Type B pancreatic cell (in vitro differentiated cells): ENCODE measurements around the gene FCHO2. TPM values are rescaled to one million over a fixed set of nuclear protein-coding genes. Genes with fewer than 3 reads are reported as not detected.

ENCODE experiments used
- DNase-seq: peaks from one replicate; pipeline ENCODE4 v3.0.0; 2021; ENCODE audit warnings: mixed read lengths; ENCODE audit not compliant: unreplicated experiment; ENCODE audit errors: extremely low spot score
- H3K27ac Mint-ChIP-seq: 2 replicates; pipeline ENCODE4 v1.8.0; 2021; ENCODE audit warnings: mild to moderate bottlenecking, mixed read lengths
- H3K27me3 Mint-ChIP-seq: 2 replicates; pipeline ENCODE4 v1.8.0; 2021; ENCODE audit warnings: mixed read lengths
- H3K36me3 Mint-ChIP-seq: 2 replicates; pipeline ENCODE4 v1.8.0; 2021; ENCODE audit warnings: mixed read lengths
- H3K4me1 Mint-ChIP-seq: one replicate; pipeline ENCODE4 v1.8.0; 2021; ENCODE audit warnings: mixed read lengths; ENCODE audit not compliant: unreplicated experiment
- H3K4me3 Mint-ChIP-seq: 2 replicates; pipeline ENCODE4 v1.8.0; 2021; ENCODE audit warnings: mild to moderate bottlenecking, mixed read lengths
- H3K9me3 Mint-ChIP-seq: 2 replicates; pipeline ENCODE4 v1.8.0; 2021; ENCODE audit warnings: mixed read lengths
- total RNA-seq: library from RNA; stranded (reverse); gene quantifications from 2 replicates; pipeline ENCODE4 v1.2.1, GENCODE V29; 2021; ENCODE audit warnings: low replicate concordance
- TF ChIP-seq, protein P1 (sequence below): fragments of 200-600 bp; sonication (generic); conservative IDR thresholded peaks from 2 replicates; pipeline ENCODE4 v1.5.0; 2021; ENCODE audit warnings: antibody characterized with exemption, mild to moderate bottlenecking

FCHO2 gene
- total RNA-seq, 1 donor from 2014 or later, result 22.8 TPM

DNA sequence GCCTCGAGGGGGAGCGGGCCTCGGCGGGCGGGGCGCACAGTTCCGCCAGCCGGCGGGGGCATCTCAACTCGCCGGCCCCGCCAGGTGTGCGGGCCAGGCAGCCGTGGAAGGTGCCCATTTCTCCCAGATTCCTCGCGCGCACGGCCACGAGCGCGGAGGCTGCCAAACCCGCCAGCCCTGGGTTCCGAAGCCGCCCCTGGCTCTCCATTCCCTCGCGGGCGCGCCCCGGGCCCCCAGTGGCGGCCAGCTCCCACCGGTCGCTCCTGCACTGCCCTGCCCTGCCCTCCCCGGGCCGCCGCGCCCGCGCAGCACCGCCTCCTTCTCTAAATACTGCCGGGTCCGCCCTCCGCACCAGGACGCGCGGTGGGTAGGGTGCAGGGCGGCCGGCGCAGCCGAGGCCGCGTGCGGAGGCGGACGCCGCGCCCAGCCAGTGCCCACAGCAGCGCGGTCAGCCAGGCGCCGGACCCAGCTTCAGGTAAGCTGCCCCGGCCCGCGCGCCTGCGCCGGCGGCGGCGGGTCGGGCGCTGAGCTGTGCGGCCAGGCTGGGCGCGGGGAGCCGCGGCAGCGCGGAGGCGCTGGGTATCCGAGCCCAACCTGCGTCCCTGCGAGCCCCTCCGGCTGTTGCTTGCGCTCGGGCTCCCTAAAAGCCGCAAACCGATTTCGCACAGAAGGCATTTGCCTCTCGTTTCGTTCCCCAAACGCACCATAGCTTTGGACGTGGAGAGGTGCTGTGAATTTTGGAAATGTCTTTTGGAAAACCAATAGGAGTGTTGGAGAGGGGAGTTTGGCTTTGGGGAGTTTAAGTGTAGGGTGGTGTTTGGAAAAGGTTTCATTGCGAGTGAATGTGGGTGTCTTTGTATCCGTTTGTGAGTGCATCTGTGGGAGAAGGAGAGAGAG lies 164.6 kb downstream of the FCHO2 start, which contains the start of gene TMEM171:
TMEM171 (plus strand) TSS at position 354 of the 897 bp plus-strand sequence. CDS start 2,799 bp downstream, outside the sequence.
- H3K36me3 Mint-ChIP-seq, result peaks cover 4% of the 10 kb centered on the region
- peaks cover 82% of the 10 kb centered on the region for H3K27me3 Mint-ChIP-seq
- no peaks in the 10 kb centered on the region for H3K9me3 Mint-ChIP-seq
- H3K4me1 Mint-ChIP-seq, result peaks cover 11% of the 10 kb centered on the region
- no peak for DNase-seq
- peak within 1 kb of the TSS; percentile 68 for H3K27ac Mint-ChIP-seq
- TF ChIP-seq, protein P1, sequence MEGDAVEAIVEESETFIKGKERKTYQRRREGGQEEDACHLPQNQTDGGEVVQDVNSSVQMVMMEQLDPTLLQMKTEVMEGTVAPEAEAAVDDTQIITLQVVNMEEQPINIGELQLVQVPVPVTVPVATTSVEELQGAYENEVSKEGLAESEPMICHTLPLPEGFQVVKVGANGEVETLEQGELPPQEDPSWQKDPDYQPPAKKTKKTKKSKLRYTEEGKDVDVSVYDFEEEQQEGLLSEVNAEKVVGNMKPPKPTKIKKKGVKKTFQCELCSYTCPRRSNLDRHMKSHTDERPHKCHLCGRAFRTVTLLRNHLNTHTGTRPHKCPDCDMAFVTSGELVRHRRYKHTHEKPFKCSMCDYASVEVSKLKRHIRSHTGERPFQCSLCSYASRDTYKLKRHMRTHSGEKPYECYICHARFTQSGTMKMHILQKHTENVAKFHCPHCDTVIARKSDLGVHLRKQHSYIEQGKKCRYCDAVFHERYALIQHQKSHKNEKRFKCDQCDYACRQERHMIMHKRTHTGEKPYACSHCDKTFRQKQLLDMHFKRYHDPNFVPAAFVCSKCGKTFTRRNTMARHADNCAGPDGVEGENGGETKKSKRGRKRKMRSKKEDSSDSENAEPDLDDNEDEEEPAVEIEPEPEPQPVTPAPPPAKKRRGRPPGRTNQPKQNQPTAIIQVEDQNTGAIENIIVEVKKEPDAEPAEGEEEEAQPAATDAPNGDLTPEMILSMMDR, result no peak
- H3K4me3 Mint-ChIP-seq, result peak within 1 kb of the TSS; percentile 85

DNA sequence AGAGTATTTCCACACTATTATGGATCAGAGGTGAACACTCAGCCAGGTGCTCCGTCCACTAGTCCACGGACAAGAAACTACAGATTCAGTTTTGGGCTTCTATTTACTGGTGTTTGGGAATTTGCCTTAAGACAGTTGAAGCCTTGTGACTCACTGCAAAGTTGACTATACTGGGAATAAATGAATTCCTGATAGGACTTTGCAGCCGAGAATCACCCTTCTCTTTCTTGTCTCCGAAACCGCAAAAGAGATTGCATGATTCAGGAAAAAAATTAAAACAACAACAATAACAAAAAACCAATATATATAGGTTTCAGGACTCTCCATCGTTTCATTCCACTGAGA lies 165.2 kb downstream of the FCHO2 start:
- H3K4me3 Mint-ChIP-seq, result peak overlapping the region; percentile 82
- DNase-seq, result no peak
- H3K36me3 Mint-ChIP-seq, result peaks cover 4% of the 10 kb centered on the region
- TF ChIP-seq, protein P1, result no peak
- H3K27me3 Mint-ChIP-seq, result peaks cover 83% of the 10 kb centered on the region
- no peaks in the 10 kb centered on the region for H3K9me3 Mint-ChIP-seq
- no peak overlapping the region for H3K27ac Mint-ChIP-seq
- H3K4me1 Mint-ChIP-seq, result peaks cover 11% of the 10 kb centered on the region

DNA sequence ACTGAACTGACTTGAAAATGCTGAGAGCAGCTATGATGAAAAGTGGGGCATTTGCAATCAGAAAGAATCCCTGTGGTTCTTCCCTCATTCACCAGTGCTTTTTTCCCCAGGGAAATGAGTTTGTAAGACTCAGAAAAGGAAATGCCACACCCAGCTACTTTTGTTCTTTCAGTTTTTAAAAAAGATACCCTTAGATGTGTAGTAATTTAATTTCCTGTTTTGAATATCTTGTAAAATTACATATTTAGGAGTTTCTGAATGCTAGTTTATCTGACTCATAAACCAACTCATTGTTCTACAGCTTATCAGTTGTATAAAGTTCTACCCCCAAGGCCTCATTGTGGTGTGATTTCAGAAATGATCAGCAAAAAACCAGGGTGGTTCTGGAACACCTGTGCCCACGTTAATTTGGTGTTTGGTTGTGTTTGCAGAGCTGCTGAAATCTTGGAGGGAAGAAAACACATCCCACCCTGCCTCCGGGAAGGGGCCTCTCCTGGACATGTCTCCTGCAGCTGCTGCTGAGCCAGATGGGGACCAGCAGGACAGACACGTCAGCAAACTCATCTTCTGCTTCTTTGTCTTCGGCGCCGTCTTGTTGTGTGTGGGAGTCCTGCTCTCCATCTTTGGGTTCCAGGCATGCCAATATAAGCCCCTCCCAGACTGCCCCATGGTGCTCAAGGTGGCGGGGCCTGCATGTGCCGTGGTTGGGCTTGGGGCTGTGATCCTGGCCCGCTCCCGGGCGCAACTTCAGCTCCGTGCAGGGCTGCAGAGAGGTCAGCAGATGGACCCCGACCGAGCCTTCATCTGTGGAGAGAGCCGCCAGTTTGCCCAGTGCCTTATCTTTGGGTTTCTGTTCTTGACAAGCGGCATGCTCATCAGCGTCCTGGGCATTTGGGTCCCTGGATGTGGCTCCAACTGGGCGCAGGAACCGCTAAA lies 167.3 kb downstream of the FCHO2 start:
- H3K4me1 Mint-ChIP-seq, result peaks cover 11% of the 10 kb centered on the region
- no peak overlapping the region for H3K4me3 Mint-ChIP-seq
- DNase-seq, result no peak
- TF ChIP-seq, protein P1, result no peak
- H3K27ac Mint-ChIP-seq, result no peak overlapping the region
- H3K9me3 Mint-ChIP-seq, result no peaks in the 10 kb centered on the region
- peaks cover 4% of the 10 kb centered on the region for H3K36me3 Mint-ChIP-seq
- peaks cover 65% of the 10 kb centered on the region for H3K27me3 Mint-ChIP-seq

DNA sequence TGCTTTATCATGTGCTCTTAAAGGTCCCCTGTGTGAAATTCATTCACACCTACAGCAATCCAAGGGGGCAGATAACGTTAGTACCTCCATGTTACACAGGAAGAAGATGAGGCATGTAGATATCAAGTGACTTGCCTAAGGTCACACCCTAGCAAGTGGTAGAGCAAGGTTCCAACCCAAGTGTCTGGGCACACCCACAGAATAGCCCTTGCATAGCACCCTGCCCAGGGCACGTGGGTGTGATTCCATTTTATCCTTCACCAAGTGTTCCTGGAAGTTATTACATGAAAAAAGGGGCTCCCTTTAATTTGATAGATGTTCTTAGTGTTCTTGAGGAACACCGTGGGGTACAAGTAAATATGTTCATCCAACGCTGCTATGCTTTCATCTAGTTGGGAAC lies 169.4 kb downstream of the FCHO2 start:
- H3K9me3 Mint-ChIP-seq, result no peaks in the 10 kb centered on the region
- TF ChIP-seq, protein P1, result no peak
- H3K4me3 Mint-ChIP-seq, result no peak overlapping the region
- peaks cover 55% of the 10 kb centered on the region for H3K27me3 Mint-ChIP-seq
- H3K4me1 Mint-ChIP-seq, result peaks cover 5% of the 10 kb centered on the region
- DNase-seq, result no peak
- H3K36me3 Mint-ChIP-seq, result peaks cover 4% of the 10 kb centered on the region
- H3K27ac Mint-ChIP-seq, result no peak overlapping the region

DNA sequence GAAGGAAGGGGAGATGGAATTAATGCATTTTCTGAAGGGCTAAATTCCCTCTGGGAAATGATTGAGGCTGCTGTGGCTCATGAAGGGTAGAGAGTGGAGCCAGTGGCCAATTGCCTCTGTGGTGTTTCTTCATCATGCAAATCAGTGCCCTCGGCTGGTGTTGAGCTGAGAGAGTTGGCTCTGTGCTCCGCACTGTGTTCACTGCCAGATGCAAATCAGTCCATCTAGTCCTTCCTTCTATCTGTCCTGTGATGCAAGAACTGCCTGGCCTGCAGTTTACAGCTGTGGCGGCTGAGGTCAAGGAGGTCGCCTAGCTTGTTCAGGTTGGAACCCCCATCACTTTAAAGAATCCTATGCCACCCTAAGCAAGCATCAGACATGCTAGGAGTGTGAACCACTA lies 170.5 kb downstream of the FCHO2 start:
- H3K36me3 Mint-ChIP-seq, result peaks cover 4% of the 10 kb centered on the region

More for the DNA sequence above, 170.5 kb downstream of the FCHO2 start:
- H3K27me3 Mint-ChIP-seq, result peaks cover 55% of the 10 kb centered on the region
- no peak overlapping the region for H3K27ac Mint-ChIP-seq
- H3K4me1 Mint-ChIP-seq, result no peaks in the 10 kb centered on the region
- TF ChIP-seq, protein P1, result no peak
- H3K4me3 Mint-ChIP-seq, result no peak overlapping the region
- DNase-seq, result no peak
- no peaks in the 10 kb centered on the region for H3K9me3 Mint-ChIP-seq
